ENCODE results near the gene LRCOL1. TPM values are rescaled to one million over a fixed set of nuclear protein-coding genes. Genes with fewer than 3 reads are reported as not detected.
A peak's percentile ranks its signal among the peaks of the same experiment; 100 is the strongest.

The LRCOL1 gene
- total RNA-seq (2021) (0.24 TPM in 1 of 3 replicates, not detected in the others), Bru-seq, nascent RNA (not detected)
- long read RNA-seq, experiment 1: 0 reads
- long read RNA-seq, experiment 2: 0 reads
- long read RNA-seq, experiment 3: 0 reads

DNA sequence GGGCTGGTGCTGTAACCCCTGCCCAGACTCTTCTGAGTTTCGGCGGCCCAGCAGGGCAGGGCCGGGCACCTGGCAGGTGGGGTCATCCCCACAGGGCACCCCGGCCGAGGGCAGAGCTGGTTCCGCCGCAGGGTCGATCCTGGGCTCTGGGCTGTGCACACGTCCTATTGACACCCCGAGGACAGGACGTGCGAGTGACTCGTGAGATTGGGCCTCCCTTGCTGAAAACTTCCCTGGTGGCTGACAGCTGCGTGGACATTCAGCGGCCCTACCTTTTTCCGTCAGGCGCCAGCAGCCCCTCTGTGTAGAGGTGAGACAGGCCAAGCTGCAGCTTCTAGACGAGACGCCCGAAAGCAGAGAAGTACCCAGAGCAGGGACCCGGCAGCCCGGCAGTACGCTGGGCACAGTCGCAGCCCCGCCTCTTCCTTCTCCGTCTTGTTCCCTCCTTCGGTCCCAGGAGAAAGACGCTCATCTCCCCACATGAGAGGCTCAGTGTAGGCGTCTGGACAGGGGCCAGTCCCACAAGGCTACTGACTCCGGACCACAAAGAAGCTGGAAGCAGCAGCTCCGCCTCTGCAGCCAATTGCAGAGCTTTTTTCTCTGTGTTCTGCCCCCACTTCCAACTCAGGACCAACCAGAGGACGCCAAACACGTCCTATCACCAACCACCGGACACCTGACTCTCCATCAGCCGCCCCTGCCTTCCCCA, at the start of gene LRCOL1:
TSS of gene LRCOL1 (minus strand) at position 532 of the 709 bp plus-strand sequence. CDS start 4,331 bp downstream, outside the sequence.
- Mint-ChIP-seq H3K36me3 (peaks cover 5% of the 10 kb centered on the region; the same call in 1 of the 2 replicates), H3K27ac (no peak within 1 kb of the TSS), H3K9me3 (peaks cover 12% of the 10 kb centered on the region), H3K4me1 (no peaks in the 10 kb centered on the region), H3K27me3 (ENCODE audit: low read depth) (peaks cover 98% of the 10 kb centered on the region), H3K4me3 (no peak within 1 kb of the TSS)
- no peak for TF ChIP-seq NFE2L1 (CRISPR knock-in tag; IDR thresholded peaks at IDR 0.05)
- TF ChIP-seq, protein P1, sequence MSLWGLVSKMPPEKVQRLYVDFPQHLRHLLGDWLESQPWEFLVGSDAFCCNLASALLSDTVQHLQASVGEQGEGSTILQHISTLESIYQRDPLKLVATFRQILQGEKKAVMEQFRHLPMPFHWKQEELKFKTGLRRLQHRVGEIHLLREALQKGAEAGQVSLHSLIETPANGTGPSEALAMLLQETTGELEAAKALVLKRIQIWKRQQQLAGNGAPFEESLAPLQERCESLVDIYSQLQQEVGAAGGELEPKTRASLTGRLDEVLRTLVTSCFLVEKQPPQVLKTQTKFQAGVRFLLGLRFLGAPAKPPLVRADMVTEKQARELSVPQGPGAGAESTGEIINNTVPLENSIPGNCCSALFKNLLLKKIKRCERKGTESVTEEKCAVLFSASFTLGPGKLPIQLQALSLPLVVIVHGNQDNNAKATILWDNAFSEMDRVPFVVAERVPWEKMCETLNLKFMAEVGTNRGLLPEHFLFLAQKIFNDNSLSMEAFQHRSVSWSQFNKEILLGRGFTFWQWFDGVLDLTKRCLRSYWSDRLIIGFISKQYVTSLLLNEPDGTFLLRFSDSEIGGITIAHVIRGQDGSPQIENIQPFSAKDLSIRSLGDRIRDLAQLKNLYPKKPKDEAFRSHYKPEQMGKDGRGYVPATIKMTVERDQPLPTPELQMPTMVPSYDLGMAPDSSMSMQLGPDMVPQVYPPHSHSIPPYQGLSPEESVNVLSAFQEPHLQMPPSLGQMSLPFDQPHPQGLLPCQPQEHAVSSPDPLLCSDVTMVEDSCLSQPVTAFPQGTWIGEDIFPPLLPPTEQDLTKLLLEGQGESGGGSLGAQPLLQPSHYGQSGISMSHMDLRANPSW (CRISPR knock-in tag; conservative IDR thresholded peaks at IDR 0.05; ENCODE audit: low read depth): no peak
- no peak for TF ChIP-seq SP1 (CRISPR knock-in tag; conservative IDR thresholded peaks at IDR 0.05)
- TF ChIP-seq ATF2 (CRISPR knock-in tag; IDR thresholded peaks at IDR 0.05; ENCODE audit: borderline replicate concordance, low read depth): no peak
- no peak for TF ChIP-seq ZNF416 (CRISPR knock-in tag; IDR thresholded peaks at IDR 0.05)
- no peak for TF ChIP-seq ZNF671 (CRISPR knock-in tag; IDR thresholded peaks at IDR 0.05)
- no peak for TF ChIP-seq ZBTB21 (CRISPR knock-in tag; IDR thresholded peaks at IDR 0.05; ENCODE audit: borderline replicate concordance)
- no peak for TF ChIP-seq GABPB1 (CRISPR knock-in tag; IDR thresholded peaks at IDR 0.05)
- no peak for TF ChIP-seq IRF2 (CRISPR knock-in tag; IDR thresholded peaks at IDR 0.05; ENCODE audit: borderline replicate concordance, low read depth)
- ChIA-PET POLR2A (interaction anchor here (1.4 kb wide), 1 partner anchor 44 kb away, joined by 3 read pairs; no protein-coding TSS in a partner anchor), CTCF (interaction anchor here (0.9 to 2.4 kb wide), 4 partner anchors 8 to 196 kb away, joined by 3 to 11 read pairs (median 6); partner anchors contain the start of gene P2RX2)
- DNase-seq (ENCODE audit: low spot score): no peak
- ATAC-seq: peak; percentile 23

DNA sequence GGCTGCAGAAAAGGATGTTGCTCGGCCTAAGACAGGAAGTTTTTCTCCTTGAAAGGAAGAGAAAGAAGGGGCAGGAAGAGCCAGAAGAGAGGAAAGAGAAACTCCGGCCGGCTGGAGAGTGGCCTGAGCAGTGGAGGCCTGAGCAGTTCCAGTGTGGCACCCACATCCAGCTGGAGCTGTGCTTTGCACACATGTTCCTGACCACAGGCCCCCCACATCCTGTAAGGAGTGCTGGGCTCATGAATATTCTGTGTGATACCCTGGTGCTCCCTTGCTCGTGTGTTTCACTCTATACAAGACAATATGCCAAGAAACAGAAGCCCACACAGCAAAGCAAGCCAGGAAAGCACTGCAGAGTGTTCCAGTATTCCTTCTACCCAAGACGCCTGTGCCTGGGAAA, 49.7 kb upstream of the LRCOL1 start:
- Mint-ChIP-seq H3K4me1 (no peaks in the 10 kb centered on the region), H3K4me3 (no peak overlapping the region), H3K9me3 (no peaks in the 10 kb centered on the region), H3K27me3 (ENCODE audit: low read depth) (no peaks in the 10 kb centered on the region), H3K27ac (no peak overlapping the region), H3K36me3 (peaks cover 82% of the 10 kb centered on the region)
- ChIA-PET POLR2A (no interaction called here), CTCF (no interaction called here)
- ATAC-seq (no peak), DNase-seq (ENCODE audit: low spot score) (no peak)
- TF ChIP-seq CBFB (CRISPR knock-in tag; IDR thresholded peaks at IDR 0.05; ENCODE audit: low read depth) (no peak), JAZF1 (CRISPR knock-in tag; IDR thresholded peaks at IDR 0.05) (no peak), ETV6 (CRISPR knock-in tag; IDR thresholded peaks at IDR 0.05) (no peak), SP1 (CRISPR knock-in tag; conservative IDR thresholded peaks at IDR 0.05) (no peak), ATF6 (CRISPR knock-in tag; IDR thresholded peaks at IDR 0.05) (no peak), ZNF138 (CRISPR knock-in tag; conservative IDR thresholded peaks at IDR 0.05) (no peak), ATF2 (CRISPR knock-in tag; IDR thresholded peaks at IDR 0.05; ENCODE audit: borderline replicate concordance, low read depth) (no peak), TP53 (CRISPR knock-in tag; IDR thresholded peaks at IDR 0.05) (no peak), HMGA2 (CRISPR knock-in tag; IDR thresholded peaks at IDR 0.05) (no peak), GRHL2 (CRISPR knock-in tag; IDR thresholded peaks at IDR 0.05; ENCODE audit: insufficient replicate concordance, severe bottlenecking) (no peak), ZNF263 (CRISPR knock-in tag; IDR thresholded peaks at IDR 0.05; ENCODE audit: low read depth) (no peak), ZNF219 (CRISPR knock-in tag; IDR thresholded peaks at IDR 0.05; ENCODE audit: borderline replicate concordance) (no peak), EMX1 (CRISPR knock-in tag; IDR thresholded peaks at IDR 0.05) (no peak)
- TF ChIP-seq, protein P2, sequence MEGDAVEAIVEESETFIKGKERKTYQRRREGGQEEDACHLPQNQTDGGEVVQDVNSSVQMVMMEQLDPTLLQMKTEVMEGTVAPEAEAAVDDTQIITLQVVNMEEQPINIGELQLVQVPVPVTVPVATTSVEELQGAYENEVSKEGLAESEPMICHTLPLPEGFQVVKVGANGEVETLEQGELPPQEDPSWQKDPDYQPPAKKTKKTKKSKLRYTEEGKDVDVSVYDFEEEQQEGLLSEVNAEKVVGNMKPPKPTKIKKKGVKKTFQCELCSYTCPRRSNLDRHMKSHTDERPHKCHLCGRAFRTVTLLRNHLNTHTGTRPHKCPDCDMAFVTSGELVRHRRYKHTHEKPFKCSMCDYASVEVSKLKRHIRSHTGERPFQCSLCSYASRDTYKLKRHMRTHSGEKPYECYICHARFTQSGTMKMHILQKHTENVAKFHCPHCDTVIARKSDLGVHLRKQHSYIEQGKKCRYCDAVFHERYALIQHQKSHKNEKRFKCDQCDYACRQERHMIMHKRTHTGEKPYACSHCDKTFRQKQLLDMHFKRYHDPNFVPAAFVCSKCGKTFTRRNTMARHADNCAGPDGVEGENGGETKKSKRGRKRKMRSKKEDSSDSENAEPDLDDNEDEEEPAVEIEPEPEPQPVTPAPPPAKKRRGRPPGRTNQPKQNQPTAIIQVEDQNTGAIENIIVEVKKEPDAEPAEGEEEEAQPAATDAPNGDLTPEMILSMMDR (IDR thresholded peaks at IDR 0.05): no peak
- TF ChIP-seq, protein P3, sequence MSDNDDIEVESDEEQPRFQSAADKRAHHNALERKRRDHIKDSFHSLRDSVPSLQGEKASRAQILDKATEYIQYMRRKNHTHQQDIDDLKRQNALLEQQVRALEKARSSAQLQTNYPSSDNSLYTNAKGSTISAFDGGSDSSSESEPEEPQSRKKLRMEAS (CRISPR knock-in tag; IDR thresholded peaks at IDR 0.05): no peak
- TF ChIP-seq, protein P4, sequence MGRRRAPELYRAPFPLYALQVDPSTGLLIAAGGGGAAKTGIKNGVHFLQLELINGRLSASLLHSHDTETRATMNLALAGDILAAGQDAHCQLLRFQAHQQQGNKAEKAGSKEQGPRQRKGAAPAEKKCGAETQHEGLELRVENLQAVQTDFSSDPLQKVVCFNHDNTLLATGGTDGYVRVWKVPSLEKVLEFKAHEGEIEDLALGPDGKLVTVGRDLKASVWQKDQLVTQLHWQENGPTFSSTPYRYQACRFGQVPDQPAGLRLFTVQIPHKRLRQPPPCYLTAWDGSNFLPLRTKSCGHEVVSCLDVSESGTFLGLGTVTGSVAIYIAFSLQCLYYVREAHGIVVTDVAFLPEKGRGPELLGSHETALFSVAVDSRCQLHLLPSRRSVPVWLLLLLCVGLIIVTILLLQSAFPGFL (CRISPR knock-in tag; IDR thresholded peaks at IDR 0.05; ENCODE audit: borderline replicate concordance): no peak
